ENCODE results near the gene INPP4B. TPM values are rescaled to one million over a fixed set of nuclear protein-coding genes. Genes with fewer than 3 reads are reported as not detected.

Gene INPP4B
- total RNA-seq, 1 experiment from 2014 or later: not detected

- no peak for DNase-seq
- no peaks in the 10 kb centered on the region for H3K9me2 ChIP-seq (replicated peaks; ENCODE audit: insufficient read depth, low read length)
- no peaks in the 10 kb centered on the region for H3K9me3 ChIP-seq (ENCODE audit: low read length)
- no peak overlapping the region for H3K4me3 ChIP-seq (ENCODE audit: low read length)
- no peak overlapping the region for H2AFZ ChIP-seq (ENCODE audit: low read length)
- H3K36me3 ChIP-seq (ENCODE audit: insufficient read depth, low read length): no peaks in the 10 kb centered on the region
- H3K27ac ChIP-seq (ENCODE audit: low read length): no peak overlapping the region
- H3K79me2 ChIP-seq (ENCODE audit: low read length): no peaks in the 10 kb centered on the region
- no peaks in the 10 kb centered on the region for H3K27me3 ChIP-seq (ENCODE audit: low read length)
- peaks cover 3% of the 10 kb centered on the region; the same call in 1 of the 2 replicates for H3K4me1 ChIP-seq (ENCODE audit: low read length)
- no peak overlapping the region for H3K4me2 ChIP-seq (ENCODE audit: low read depth, low read length, poor library complexity, severe bottlenecking)
- no peaks in the 10 kb centered on the region for H4K20me1 ChIP-seq (ENCODE audit: insufficient read depth, low read depth, low read length)
- no peak overlapping the region for H3K9ac ChIP-seq (ENCODE audit: low read length)
Measured at GRCh38 chr4:142407596-142407995, 438.5 kb downstream of the INPP4B start.

- H3K9ac ChIP-seq (ENCODE audit: low read length): no peak overlapping the region
- DNase-seq: no peak
- no peak overlapping the region for H2AFZ ChIP-seq (ENCODE audit: low read length)
- no peaks in the 10 kb centered on the region for H3K9me3 ChIP-seq (ENCODE audit: low read length)
- no peak overlapping the region for H3K4me2 ChIP-seq (ENCODE audit: low read depth, low read length, poor library complexity, severe bottlenecking)
- H3K79me2 ChIP-seq (ENCODE audit: low read length): no peaks in the 10 kb centered on the region
- peaks cover 3% of the 10 kb centered on the region; the same call in 1 of the 2 replicates for H3K4me1 ChIP-seq (ENCODE audit: low read length)
- no peaks in the 10 kb centered on the region for H3K9me2 ChIP-seq (replicated peaks; ENCODE audit: insufficient read depth, low read length)
- H3K27me3 ChIP-seq (ENCODE audit: low read length): no peaks in the 10 kb centered on the region
- H3K27ac ChIP-seq (ENCODE audit: low read length): no peak overlapping the region
- no peaks in the 10 kb centered on the region for H4K20me1 ChIP-seq (ENCODE audit: insufficient read depth, low read depth, low read length)
- no peak overlapping the region for H3K4me3 ChIP-seq (ENCODE audit: low read length)
- no peaks in the 10 kb centered on the region for H3K36me3 ChIP-seq (ENCODE audit: insufficient read depth, low read length)
Measured at GRCh38 chr4:142406917-142407501, 439.1 kb downstream of the INPP4B start.

DNA sequence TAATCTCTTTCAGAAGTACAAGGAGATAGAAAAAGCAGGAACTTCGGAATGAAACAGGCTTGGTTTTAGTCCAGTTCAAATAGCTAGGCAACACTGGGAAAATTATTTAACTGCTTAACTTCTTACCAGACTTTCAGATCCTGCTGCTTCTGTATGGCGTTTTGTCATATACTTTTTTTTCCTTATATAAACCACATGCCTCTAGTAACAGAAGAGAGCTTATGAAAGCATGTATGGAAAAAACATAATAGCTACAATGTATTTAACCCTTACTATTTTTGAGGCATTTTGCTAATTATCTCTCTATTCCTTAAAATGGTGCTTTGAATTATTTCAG lies 439.6 kb downstream of the INPP4B start:
- no peak overlapping the region for H2AFZ ChIP-seq (ENCODE audit: low read length)
- no peak overlapping the region for H3K4me2 ChIP-seq (ENCODE audit: low read depth, low read length, poor library complexity, severe bottlenecking)
- H3K4me1 ChIP-seq (ENCODE audit: low read length): peaks cover 3% of the 10 kb centered on the region; the same call in 1 of the 2 replicates
- no peak overlapping the region for H3K27ac ChIP-seq (ENCODE audit: low read length)
- no peaks in the 10 kb centered on the region for H3K27me3 ChIP-seq (ENCODE audit: low read length)
- no peaks in the 10 kb centered on the region for H3K9me2 ChIP-seq (replicated peaks; ENCODE audit: insufficient read depth, low read length)
- no peak for DNase-seq
- H3K9ac ChIP-seq (ENCODE audit: low read length): no peak overlapping the region
- no peaks in the 10 kb centered on the region for H3K79me2 ChIP-seq (ENCODE audit: low read length)
- no peaks in the 10 kb centered on the region for H3K36me3 ChIP-seq (ENCODE audit: insufficient read depth, low read length)
- no peaks in the 10 kb centered on the region for H3K9me3 ChIP-seq (ENCODE audit: low read length)
- no peaks in the 10 kb centered on the region for H4K20me1 ChIP-seq (ENCODE audit: insufficient read depth, low read depth, low read length)
- H3K4me3 ChIP-seq (ENCODE audit: low read length): no peak overlapping the region

GRCh38 chr4:142405695-142406498 lies 440.2 kb downstream of the INPP4B start:
- H3K9me2 ChIP-seq (replicated peaks; ENCODE audit: insufficient read depth, low read length): no peaks in the 10 kb centered on the region
- no peak for DNase-seq
- no peaks in the 10 kb centered on the region for H3K27me3 ChIP-seq (ENCODE audit: low read length)
- H4K20me1 ChIP-seq (ENCODE audit: insufficient read depth, low read depth, low read length): no peaks in the 10 kb centered on the region
- H3K36me3 ChIP-seq (ENCODE audit: insufficient read depth, low read length): no peaks in the 10 kb centered on the region
- peaks cover 3% of the 10 kb centered on the region; the same call in 1 of the 2 replicates for H3K4me1 ChIP-seq (ENCODE audit: low read length)
- no peak overlapping the region for H3K27ac ChIP-seq (ENCODE audit: low read length)
- no peaks in the 10 kb centered on the region for H3K9me3 ChIP-seq (ENCODE audit: low read length)
- H3K4me2 ChIP-seq (ENCODE audit: low read depth, low read length, poor library complexity, severe bottlenecking): no peak overlapping the region
- H2AFZ ChIP-seq (ENCODE audit: low read length): no peak overlapping the region
- no peaks in the 10 kb centered on the region for H3K79me2 ChIP-seq (ENCODE audit: low read length)
- H3K9ac ChIP-seq (ENCODE audit: low read length): no peak overlapping the region
- H3K4me3 ChIP-seq (ENCODE audit: low read length): no peak overlapping the region

GRCh38 chr4:142405021-142405694 lies 440.9 kb downstream of the INPP4B start:
- no peak overlapping the region for H3K27ac ChIP-seq (ENCODE audit: low read length)
- peaks cover 3% of the 10 kb centered on the region; the same call in 1 of the 2 replicates for H3K4me1 ChIP-seq (ENCODE audit: low read length)

GRCh38 chr4:142404191-142404611 lies 441.9 kb downstream of the INPP4B start:
- H3K9me3 ChIP-seq (ENCODE audit: low read length): no peaks in the 10 kb centered on the region
- no peaks in the 10 kb centered on the region for H3K79me2 ChIP-seq (ENCODE audit: low read length)
- no peak overlapping the region for H3K4me2 ChIP-seq (ENCODE audit: low read depth, low read length, poor library complexity, severe bottlenecking)
- peaks cover 3% of the 10 kb centered on the region; the same call in 1 of the 2 replicates for H3K4me1 ChIP-seq (ENCODE audit: low read length)
- DNase-seq: no peak
- H3K27ac ChIP-seq (ENCODE audit: low read length): no peak overlapping the region
- H3K27me3 ChIP-seq (ENCODE audit: low read length): no peaks in the 10 kb centered on the region
- H3K4me3 ChIP-seq (ENCODE audit: low read length): no peak overlapping the region
- H2AFZ ChIP-seq (ENCODE audit: low read length): no peak overlapping the region
- no peaks in the 10 kb centered on the region for H3K36me3 ChIP-seq (ENCODE audit: insufficient read depth, low read length)
- no peaks in the 10 kb centered on the region for H4K20me1 ChIP-seq (ENCODE audit: insufficient read depth, low read depth, low read length)
- no peak overlapping the region for H3K9ac ChIP-seq (ENCODE audit: low read length)
- no peaks in the 10 kb centered on the region for H3K9me2 ChIP-seq (replicated peaks; ENCODE audit: insufficient read depth, low read length)

More at GRCh38 chr4:142405021-142405694, 440.9 kb downstream of the INPP4B start:
- no peak overlapping the region for H3K4me2 ChIP-seq (ENCODE audit: low read depth, low read length, poor library complexity, severe bottlenecking)
- H3K9ac ChIP-seq (ENCODE audit: low read length): no peak overlapping the region
- H3K27me3 ChIP-seq (ENCODE audit: low read length): no peaks in the 10 kb centered on the region
- H3K9me2 ChIP-seq (replicated peaks; ENCODE audit: insufficient read depth, low read length): no peaks in the 10 kb centered on the region
- H3K79me2 ChIP-seq (ENCODE audit: low read length): no peaks in the 10 kb centered on the region
- no peaks in the 10 kb centered on the region for H4K20me1 ChIP-seq (ENCODE audit: insufficient read depth, low read depth, low read length)
- H2AFZ ChIP-seq (ENCODE audit: low read length): no peak overlapping the region
- no peaks in the 10 kb centered on the region for H3K9me3 ChIP-seq (ENCODE audit: low read length)
- H3K36me3 ChIP-seq (ENCODE audit: insufficient read depth, low read length): no peaks in the 10 kb centered on the region
- no peak overlapping the region for H3K4me3 ChIP-seq (ENCODE audit: low read length)
- no peak for DNase-seq

- no peaks in the 10 kb centered on the region for H3K9me2 ChIP-seq (replicated peaks; ENCODE audit: insufficient read depth, low read length)
- no peak overlapping the region for H3K27ac ChIP-seq (ENCODE audit: low read length)
- no peak overlapping the region for H2AFZ ChIP-seq (ENCODE audit: low read length)
- no peaks in the 10 kb centered on the region for H3K36me3 ChIP-seq (ENCODE audit: insufficient read depth, low read length)
- no peaks in the 10 kb centered on the region for H3K27me3 ChIP-seq (ENCODE audit: low read length)
- H3K4me1 ChIP-seq (ENCODE audit: low read length): peaks cover 3% of the 10 kb centered on the region; the same call in 1 of the 2 replicates
- no peak overlapping the region for H3K9ac ChIP-seq (ENCODE audit: low read length)
- H3K4me3 ChIP-seq (ENCODE audit: low read length): no peak overlapping the region
- H3K4me2 ChIP-seq (ENCODE audit: low read depth, low read length, poor library complexity, severe bottlenecking): no peak overlapping the region
- no peak for DNase-seq
- no peaks in the 10 kb centered on the region for H4K20me1 ChIP-seq (ENCODE audit: insufficient read depth, low read depth, low read length)
- H3K9me3 ChIP-seq (ENCODE audit: low read length): no peaks in the 10 kb centered on the region
- no peaks in the 10 kb centered on the region for H3K79me2 ChIP-seq (ENCODE audit: low read length)
Measured at GRCh38 chr4:142402900-142403299, 443.2 kb downstream of the INPP4B start.

GRCh38 chr4:142402156-142402555 lies 443.9 kb downstream of the INPP4B start:
- H3K27me3 ChIP-seq (ENCODE audit: low read length): no peaks in the 10 kb centered on the region
- H3K36me3 ChIP-seq (ENCODE audit: insufficient read depth, low read length): no peaks in the 10 kb centered on the region
- H3K27ac ChIP-seq (ENCODE audit: low read length): no peak overlapping the region
- no peak overlapping the region for H3K4me3 ChIP-seq (ENCODE audit: low read length)
- H3K4me1 ChIP-seq (ENCODE audit: low read length): peaks cover 3% of the 10 kb centered on the region; the same call in 1 of the 2 replicates
- DNase-seq: no peak
- no peak overlapping the region for H3K4me2 ChIP-seq (ENCODE audit: low read depth, low read length, poor library complexity, severe bottlenecking)
- no peak overlapping the region for H2AFZ ChIP-seq (ENCODE audit: low read length)
- H3K79me2 ChIP-seq (ENCODE audit: low read length): no peaks in the 10 kb centered on the region
- no peaks in the 10 kb centered on the region for H4K20me1 ChIP-seq (ENCODE audit: insufficient read depth, low read depth, low read length)
- H3K9me3 ChIP-seq (ENCODE audit: low read length): no peaks in the 10 kb centered on the region
- no peaks in the 10 kb centered on the region for H3K9me2 ChIP-seq (replicated peaks; ENCODE audit: insufficient read depth, low read length)
- H3K9ac ChIP-seq (ENCODE audit: low read length): no peak overlapping the region
